SK-N-MC (cell line): ENCODE measurements around the gene PPM1N.
A peak's percentile ranks its signal among the peaks of the same experiment; 100 is the strongest.

Experiments
- DNase-seq: peaks from one replicate; pipeline ENCODE4 v3.0.0-alpha.2; 2011; ENCODE audit warnings: low read depth, low spot score
- H3K27ac ChIP-seq: fragments of 200-600 bp; sonication (generic); 2 replicates; pipeline ENCODE4 v1.5.1; 2016; ENCODE audit warnings: mixed run types
- H3K36me3 ChIP-seq: fragments of 200-600 bp; sonication (generic); 2 replicates; pipeline ENCODE4 v1.6.1; 2017; ENCODE audit warnings: antibody characterized with exemption, low read length, mixed read lengths; ENCODE audit not compliant: insufficient read depth
- H3K4me3 ChIP-seq: fragments of 200-600 bp; sonication (generic); 2 replicates; pipeline ENCODE4 v1.5.1; 2016
- H3K9ac ChIP-seq: fragments of 200-600 bp; sonication (generic); 2 replicates; pipeline ENCODE4 v1.8.0; 2017; ENCODE audit warnings: mixed run types, mixed read lengths; ENCODE audit not compliant: insufficient read length
- H3K9me3 ChIP-seq: fragments of 200-600 bp; sonication (generic); 2 replicates; pipeline ENCODE4 v1.6.1; 2017; ENCODE audit warnings: low read depth, mild to moderate bottlenecking, antibody characterized with exemption, low read length, moderate library complexity, mixed read lengths
- EZH2 ChIP-seq: fragments of 200-600 bp; sonication (generic); IDR thresholded peaks from one replicate; pipeline ENCODE4 v1.6.1; 2017; ENCODE audit warnings: antibody characterized with exemption
- FOXP2 ChIP-seq: optimal IDR thresholded peaks from 2 replicates; pipeline ENCODE3; 2011; ENCODE audit warnings: mild to moderate bottlenecking, moderate library complexity; ENCODE audit not compliant: insufficient read depth; ENCODE audit errors: extremely low read length, control extremely low read depth
- POLR2AphosphoS5 ChIP-seq: IDR thresholded peaks from 2 replicates; pipeline ENCODE4 v1.6.1; 2012; ENCODE audit warnings: mild to moderate bottlenecking, low read depth, low read length, borderline replicate concordance

Gene PPM1N

DNA sequence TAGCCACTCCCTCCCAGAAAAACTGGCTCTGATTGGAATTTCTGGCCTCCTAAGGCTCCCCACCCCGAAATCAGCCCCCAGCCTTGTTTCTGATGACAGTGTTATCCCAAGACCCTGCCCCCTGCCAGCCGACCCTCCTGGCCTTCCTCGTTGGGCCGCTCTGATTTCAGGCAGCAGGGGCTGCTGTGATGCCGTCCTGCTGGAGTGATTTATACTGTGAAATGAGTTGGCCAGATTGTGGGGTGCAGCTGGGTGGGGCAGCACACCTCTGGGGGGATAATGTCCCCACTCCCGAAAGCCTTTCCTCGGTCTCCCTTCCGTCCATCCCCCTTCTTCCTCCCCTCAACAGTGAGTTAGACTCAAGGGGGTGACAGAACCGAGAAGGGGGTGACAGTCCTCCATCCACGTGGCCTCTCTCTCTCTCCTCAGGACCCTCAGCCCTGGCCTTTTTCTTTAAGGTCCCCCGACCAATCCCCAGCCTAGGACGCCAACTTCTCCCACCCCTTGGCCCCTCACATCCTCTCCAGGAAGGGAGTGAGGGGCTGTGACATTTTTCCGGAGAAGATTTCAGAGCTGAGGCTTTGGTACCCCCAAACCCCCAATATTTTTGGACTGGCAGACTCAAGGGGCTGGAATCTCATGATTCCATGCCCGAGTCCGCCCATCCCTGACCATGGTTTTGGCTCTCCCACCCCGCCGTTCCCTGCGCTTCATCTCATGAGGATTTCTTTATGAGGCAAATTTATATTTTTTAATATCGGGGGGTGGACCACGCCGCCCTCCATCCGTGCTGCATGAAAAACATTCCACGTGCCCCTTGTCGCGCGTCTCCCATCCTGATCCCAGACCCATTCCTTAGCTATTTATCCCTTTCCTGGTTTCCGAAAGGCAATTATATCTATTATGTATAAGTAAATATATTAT lies 24.3 kb upstream of the PPM1N start:
- no peaks in the 10 kb centered on the region for H3K36me3 ChIP-seq
- no peak overlapping the region for H3K27ac ChIP-seq
- no peak overlapping the region for H3K4me3 ChIP-seq
- H3K9ac ChIP-seq = no peak overlapping the region
- TF ChIP-seq POLR2AphosphoS5 = no peak
- no peak for TF ChIP-seq FOXP2
- TF ChIP-seq EZH2 = no peak
- no peak for DNase-seq
- H3K9me3 ChIP-seq = no peaks in the 10 kb centered on the region

DNA sequence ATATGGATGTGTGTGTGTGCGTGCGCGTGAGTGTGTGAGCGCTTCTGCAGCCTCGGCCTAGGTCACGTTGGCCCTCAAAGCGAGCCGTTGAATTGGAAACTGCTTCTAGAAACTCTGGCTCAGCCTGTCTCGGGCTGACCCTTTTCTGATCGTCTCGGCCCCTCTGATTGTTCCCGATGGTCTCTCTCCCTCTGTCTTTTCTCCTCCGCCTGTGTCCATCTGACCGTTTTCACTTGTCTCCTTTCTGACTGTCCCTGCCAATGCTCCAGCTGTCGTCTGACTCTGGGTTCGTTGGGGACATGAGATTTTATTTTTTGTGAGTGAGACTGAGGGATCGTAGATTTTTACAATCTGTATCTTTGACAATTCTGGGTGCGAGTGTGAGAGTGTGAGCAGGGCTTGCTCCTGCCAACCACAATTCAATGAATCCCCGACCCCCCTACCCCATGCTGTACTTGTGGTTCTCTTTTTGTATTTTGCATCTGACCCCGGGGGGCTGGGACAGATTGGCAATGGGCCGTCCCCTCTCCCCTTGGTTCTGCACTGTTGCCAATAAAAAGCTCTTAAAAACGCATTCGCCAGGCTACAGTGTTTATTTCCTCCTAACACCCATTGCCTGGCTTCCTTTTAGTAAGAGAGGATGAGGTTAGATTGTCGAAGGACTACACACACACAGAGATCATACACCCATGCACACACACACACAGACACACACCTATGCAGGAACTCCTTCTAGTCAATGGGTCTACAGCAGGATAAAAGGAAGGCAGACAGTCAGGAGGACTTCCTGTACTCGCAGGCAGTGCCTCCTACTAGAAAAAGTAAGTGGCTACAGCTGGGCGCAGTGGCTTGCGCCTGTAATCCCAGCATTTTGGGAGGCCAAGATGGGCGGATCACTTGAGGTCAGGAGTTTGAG lies 23.4 kb upstream of the PPM1N start:
- no peaks in the 10 kb centered on the region for H3K36me3 ChIP-seq
- DNase-seq = no peak
- H3K27ac ChIP-seq = no peak overlapping the region
- TF ChIP-seq FOXP2 = no peak
- TF ChIP-seq EZH2 = no peak
- no peak for TF ChIP-seq POLR2AphosphoS5
- H3K9me3 ChIP-seq = no peaks in the 10 kb centered on the region
- H3K4me3 ChIP-seq = no peak overlapping the region
- no peak overlapping the region for H3K9ac ChIP-seq

DNA sequence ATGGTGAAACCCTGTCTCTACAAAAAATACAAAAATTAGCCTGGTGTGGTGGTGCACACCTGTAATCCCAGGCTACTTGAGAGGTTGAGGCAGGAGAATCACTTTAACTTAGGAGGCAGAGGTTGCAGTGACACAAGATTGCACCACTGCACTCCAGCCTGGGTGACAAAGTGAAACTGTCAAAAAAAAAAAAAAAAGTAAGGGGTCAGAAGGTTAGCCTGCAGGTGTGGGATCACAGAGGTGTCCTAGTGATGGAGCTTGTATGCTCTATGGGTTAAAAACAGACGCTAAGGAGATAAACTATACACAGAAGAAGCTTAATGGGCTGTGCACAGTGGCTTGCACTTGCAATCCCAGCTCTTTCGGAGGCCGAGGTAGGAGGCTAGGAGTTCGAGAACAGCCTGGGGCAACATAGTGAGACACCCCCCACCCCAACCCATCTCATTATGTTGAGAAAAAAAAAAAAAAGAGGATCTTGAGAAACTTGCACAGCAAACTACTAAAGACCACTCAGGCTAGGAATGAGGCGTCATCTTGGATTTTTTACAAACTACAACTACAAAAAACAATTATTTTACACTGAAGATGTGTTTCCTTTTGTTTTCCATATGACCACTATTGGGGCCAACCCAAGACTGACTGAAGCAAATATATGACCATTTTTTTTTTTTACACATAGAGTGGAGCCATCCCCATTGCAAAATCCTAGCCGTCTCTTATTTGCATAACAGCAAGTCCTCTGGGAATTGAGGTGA lies 22.5 kb upstream of the PPM1N start:
- DNase-seq = no peak

DNA sequence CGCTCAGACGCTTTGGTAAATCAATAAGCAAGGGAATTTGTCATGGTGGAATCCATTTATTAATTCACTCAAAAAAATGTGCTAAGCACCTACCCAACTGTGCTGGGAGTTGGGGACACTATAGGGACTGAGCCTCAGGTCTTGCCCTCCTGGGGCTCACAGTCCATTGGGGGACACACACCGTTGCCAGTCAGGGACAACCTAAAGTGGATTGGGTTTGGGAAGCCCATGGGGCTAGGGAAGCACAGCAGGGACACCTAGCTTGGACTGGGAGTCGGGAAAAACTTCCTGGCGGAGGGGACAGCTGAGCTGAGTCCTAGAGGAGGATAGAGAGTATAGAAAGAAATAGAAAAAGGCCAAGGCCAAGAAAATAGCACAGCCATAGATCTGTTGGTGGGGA lies 21.9 kb upstream of the PPM1N start:
- no peak for DNase-seq
- Histone ChIP-seq H3K4me3 (no peak overlapping the region), H3K36me3 (no peaks in the 10 kb centered on the region), H3K9me3 (no peaks in the 10 kb centered on the region), H3K27ac (no peak overlapping the region), H3K9ac (no peak overlapping the region)
- TF ChIP-seq FOXP2 (no peak), EZH2 (no peak), POLR2AphosphoS5 (no peak)

More for the DNA sequence above, 22.5 kb upstream of the PPM1N start:
- Histone ChIP-seq H3K27ac (no peak overlapping the region), H3K4me3 (no peak overlapping the region), H3K9me3 (no peaks in the 10 kb centered on the region), H3K9ac (no peak overlapping the region), H3K36me3 (no peaks in the 10 kb centered on the region)
- no peak for TF ChIP-seq POLR2AphosphoS5
- no peak for TF ChIP-seq FOXP2
- no peak for TF ChIP-seq EZH2

DNA sequence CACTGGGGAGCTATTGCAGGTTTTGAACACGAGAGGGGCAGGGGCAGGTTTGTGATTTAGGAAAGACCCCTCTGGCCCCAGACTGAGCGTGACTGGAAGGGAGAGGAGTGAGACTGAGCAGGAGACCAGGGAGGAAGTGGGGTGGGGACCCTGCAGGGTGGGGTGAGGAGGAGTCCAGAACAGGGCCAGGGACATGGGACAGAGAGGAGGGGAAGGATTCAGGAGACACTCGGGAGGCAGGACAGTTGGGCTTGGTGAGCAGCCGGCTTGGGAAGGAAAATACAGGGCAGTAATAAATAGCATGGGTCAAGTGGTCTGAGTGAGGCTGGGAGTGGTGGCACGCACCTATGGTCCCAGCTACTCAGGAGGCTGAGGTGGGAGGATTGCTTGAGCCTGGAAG lies 21.1 kb upstream of the PPM1N start:
- H3K36me3 ChIP-seq = no peaks in the 10 kb centered on the region
- TF ChIP-seq EZH2 = no peak
- no peak for TF ChIP-seq POLR2AphosphoS5
- no peak for TF ChIP-seq FOXP2
- no peak for DNase-seq
- no peak overlapping the region for H3K4me3 ChIP-seq
- H3K27ac ChIP-seq = no peak overlapping the region
- H3K9ac ChIP-seq = no peak overlapping the region
- H3K9me3 ChIP-seq = no peaks in the 10 kb centered on the region

DNA sequence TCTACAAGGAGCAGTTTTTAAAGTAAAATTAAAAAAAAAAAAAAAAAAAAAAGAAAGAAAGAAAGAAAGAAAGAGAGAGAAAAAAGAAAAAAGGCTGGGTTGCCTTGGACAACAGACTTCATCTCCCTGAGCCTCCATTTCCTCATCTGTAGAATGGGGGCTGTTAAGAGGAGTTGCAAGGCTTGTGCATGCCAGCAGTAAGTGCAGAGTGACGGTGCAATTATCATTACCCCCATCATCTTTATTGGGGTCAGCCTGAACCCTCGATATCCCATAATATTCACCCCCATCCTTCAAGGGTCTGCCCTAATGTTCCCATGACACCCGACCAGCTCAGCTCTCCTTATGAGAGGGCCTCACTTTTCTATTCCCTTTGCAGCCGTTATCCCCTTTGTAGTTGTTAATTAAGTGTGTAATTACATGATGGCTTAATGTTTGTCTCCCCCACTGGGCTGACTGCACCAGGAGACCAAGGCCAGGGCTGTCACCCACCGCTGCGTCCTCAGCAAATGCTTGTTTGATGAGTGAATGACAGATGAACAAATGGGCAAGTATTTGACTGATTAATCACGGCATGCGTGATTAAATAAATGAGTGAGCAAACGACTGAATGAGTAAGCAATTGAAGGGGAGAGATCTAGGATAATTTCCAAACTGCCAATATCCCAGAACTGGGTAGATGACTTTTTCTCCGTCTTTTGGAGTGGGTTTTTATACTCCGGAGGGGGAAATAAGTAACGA lies 20.4 kb upstream of the PPM1N start:
- peak overlapping the region; percentile 86 for H3K4me3 ChIP-seq

DNA sequence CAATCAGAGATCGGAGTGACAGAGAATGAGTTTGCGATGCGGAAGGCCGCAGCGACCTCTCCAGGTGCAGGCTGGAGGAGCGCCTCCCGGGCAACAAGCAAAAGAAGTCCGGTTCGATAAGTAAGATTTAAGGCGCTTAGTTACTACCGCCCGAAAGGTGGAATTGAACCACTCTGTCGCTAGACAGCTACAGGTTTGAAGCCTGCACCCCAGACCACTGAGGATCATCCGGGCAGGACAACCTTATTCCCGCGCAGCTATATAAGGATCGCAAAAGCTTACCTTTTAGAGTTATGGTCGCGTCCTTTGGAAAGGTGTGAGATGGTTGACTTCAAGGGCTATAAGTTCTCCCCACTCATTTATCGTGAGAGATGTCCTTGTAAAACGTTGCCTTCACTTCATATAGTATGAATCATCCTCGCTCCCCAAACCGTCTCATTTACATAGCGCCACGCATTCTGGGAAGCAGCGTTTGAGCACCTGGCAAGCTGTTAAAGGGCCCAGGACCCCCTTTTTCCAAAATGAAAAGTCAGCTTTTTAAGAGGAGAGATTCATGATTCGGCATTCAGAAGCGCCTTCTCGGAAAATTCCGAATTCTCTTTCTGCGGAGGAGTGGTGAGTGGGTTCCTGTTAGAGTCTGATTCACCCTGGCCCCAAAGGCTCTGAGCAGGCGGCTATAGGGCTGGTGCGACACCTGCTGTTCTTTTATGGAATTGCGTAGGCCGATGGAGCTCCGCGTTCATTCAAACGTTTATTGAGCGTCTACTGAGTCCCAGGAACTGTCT lies 19.6 kb upstream of the PPM1N start:
- no peak for TF ChIP-seq EZH2
- no peak for TF ChIP-seq FOXP2
- TF ChIP-seq POLR2AphosphoS5 = no peak
- peak; percentile 69 for DNase-seq
- Histone ChIP-seq H3K27ac (peak overlapping the region; percentile 77), H3K9ac (peak overlapping the region; percentile 68), H3K9me3 (no peaks in the 10 kb centered on the region), H3K4me3 (peak overlapping the region; percentile 86), H3K36me3 (no peaks in the 10 kb centered on the region)

More for the DNA sequence above, 20.4 kb upstream of the PPM1N start:
- Histone ChIP-seq H3K27ac (no peak overlapping the region), H3K9ac (no peak overlapping the region), H3K36me3 (no peaks in the 10 kb centered on the region), H3K9me3 (no peaks in the 10 kb centered on the region)
- TF ChIP-seq POLR2AphosphoS5 (no peak), EZH2 (no peak), FOXP2 (no peak)
- no peak for DNase-seq

DNA sequence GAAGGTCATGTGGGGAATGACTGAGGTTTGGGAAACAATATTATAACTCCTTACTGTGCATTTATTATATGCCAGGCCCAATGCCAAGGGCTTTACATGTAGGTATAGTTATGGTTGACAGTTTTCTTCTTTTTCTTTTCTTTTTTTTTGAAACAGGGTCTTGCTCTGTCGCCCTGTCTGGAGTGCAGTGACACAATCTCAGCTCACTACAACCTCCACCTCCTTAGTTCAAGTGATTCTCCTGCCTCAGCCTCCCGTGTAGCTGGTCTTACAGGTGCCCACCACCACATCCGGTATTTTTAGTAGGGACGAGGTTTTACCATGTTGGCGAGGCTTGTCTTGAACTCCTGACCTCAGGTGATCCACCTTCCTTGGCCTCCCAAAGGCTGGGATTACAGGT lies 15.2 kb upstream of the PPM1N start:
- no peaks in the 10 kb centered on the region for H3K9me3 ChIP-seq
- no peak overlapping the region for H3K4me3 ChIP-seq
- H3K9ac ChIP-seq = no peak overlapping the region
- H3K27ac ChIP-seq = no peak overlapping the region
- H3K36me3 ChIP-seq = no peaks in the 10 kb centered on the region
- no peak for TF ChIP-seq FOXP2
- TF ChIP-seq EZH2 = no peak
- no peak for TF ChIP-seq POLR2AphosphoS5
- DNase-seq = no peak
